ENCODE results near the gene CFAP100.

Gene CFAP100

GRCh38 chr3:126424751-126425150 lies 30.0 kb downstream of the CFAP100 start:
- H3K18ac ChIP-seq (ENCODE audit: low read length) = no peak overlapping the region
- H2AK5ac ChIP-seq (ENCODE audit: low read depth, low read length) = no peak overlapping the region
- no CpG with 5 or more reads among the region's 3 CpGs for WGBS, 2 donors (ENCODE audit: extremely low coverage in 2 of 2, insufficient read length in 2 of 2, insufficient replicate concordance in 1 of 2)
- H3K27ac ChIP-seq (replicated peaks; ENCODE audit: low read length) = no peak overlapping the region
- no peaks in the 10 kb centered on the region for H3K4me1 ChIP-seq (ENCODE audit: control insufficient read depth in 2 of 2, insufficient read depth in 1 of 2, low read depth in 1 of 2, low read length in 2 of 2)
- peak overlapping the region in 1 of 2 donors; percentile 30 for H3K4me3 ChIP-seq (ENCODE audit: low read length in 2 of 2)
- no peak overlapping the region for H3K4me2 ChIP-seq (ENCODE audit: insufficient read depth, low read length, poor library complexity, severe bottlenecking)
- H2BK120ac ChIP-seq (ENCODE audit: low read depth, low read length) = no peak overlapping the region
- no peak overlapping the region for H2AFZ ChIP-seq (ENCODE audit: low read length)
- H2BK15ac ChIP-seq (ENCODE audit: low read length) = no peak overlapping the region
- H4K91ac ChIP-seq (ENCODE audit: low read depth, low read length, poor library complexity) = no peak overlapping the region
- H3K4ac ChIP-seq (ENCODE audit: low read length) = no peak overlapping the region
- H2BK5ac ChIP-seq (ENCODE audit: low read length) = no peak overlapping the region
- H3K27me3 ChIP-seq (ENCODE audit: control insufficient read depth in 3 of 3, insufficient read depth in 3 of 3, low read depth in 1 of 3, low read length in 3 of 3) = no peaks in the 10 kb centered on the region
- no peak for DNase-seq (ENCODE audit: low spot score)
- no peak overlapping the region for H3K14ac ChIP-seq (ENCODE audit: low read length)
- H3K23ac ChIP-seq (ENCODE audit: low read depth, low read length, poor library complexity) = no peak overlapping the region
- H4K8ac ChIP-seq (ENCODE audit: low read depth, low read length) = no peak overlapping the region
- H3K9ac ChIP-seq (ENCODE audit: low read depth, low read length, poor library complexity) = no peak overlapping the region
- H3K36me3 ChIP-seq (replicated peaks in 1 of 2; ENCODE audit: control insufficient read depth in 2 of 2, insufficient read depth in 2 of 2, low read length in 2 of 2) = no peaks in the 10 kb centered on the region
- peaks cover 4 to 8% of the 10 kb centered on the region in 2 donors for H3K9me3 ChIP-seq (replicated peaks in 1 of 2; ENCODE audit: control insufficient read depth in 2 of 2, insufficient read depth in 1 of 2, low read depth in 1 of 2, low read length in 2 of 2)
- no peak overlapping the region for H2BK12ac ChIP-seq (ENCODE audit: low read length)
- H3K79me1 ChIP-seq (ENCODE audit: low read depth, low read length) = no peaks in the 10 kb centered on the region

- Histone ChIP-seq H3K4me1 (ENCODE audit: control insufficient read depth in 2 of 2, insufficient read depth in 1 of 2, low read depth in 1 of 2, low read length in 2 of 2) (no peaks in the 10 kb centered on the region), H3K4me3 (ENCODE audit: low read length in 2 of 2) (no peak overlapping the region), H2BK120ac (ENCODE audit: low read depth, low read length) (no peak overlapping the region), H2AK5ac (ENCODE audit: low read depth, low read length) (no peak overlapping the region), H3K9me3 (replicated peaks in 1 of 2; ENCODE audit: control insufficient read depth in 2 of 2, insufficient read depth in 1 of 2, low read depth in 1 of 2, low read length in 2 of 2) (peaks cover under 1 to 1% of the 10 kb centered on the region in 2 donors), H3K27me3 (ENCODE audit: control insufficient read depth in 3 of 3, insufficient read depth in 3 of 3, low read depth in 1 of 3, low read length in 3 of 3) (no peaks in the 10 kb centered on the region), H3K27ac (replicated peaks; ENCODE audit: low read length) (no peak overlapping the region), H3K36me3 (replicated peaks in 1 of 2; ENCODE audit: control insufficient read depth in 2 of 2, insufficient read depth in 2 of 2, low read length in 2 of 2) (no peaks in the 10 kb centered on the region), H3K23ac (ENCODE audit: low read depth, low read length, poor library complexity) (peak overlapping the region; percentile 80), H4K91ac (ENCODE audit: low read depth, low read length, poor library complexity) (no peak overlapping the region), H3K18ac (ENCODE audit: low read length) (no peak overlapping the region), H2BK15ac (ENCODE audit: low read length) (no peak overlapping the region), H3K4ac (ENCODE audit: low read length) (no peak overlapping the region), H2BK12ac (ENCODE audit: low read length) (no peak overlapping the region), H3K9ac (ENCODE audit: low read depth, low read length, poor library complexity) (no peak overlapping the region), H3K79me1 (ENCODE audit: low read depth, low read length) (no peaks in the 10 kb centered on the region), H3K14ac (ENCODE audit: low read length) (no peak overlapping the region), H3K4me2 (ENCODE audit: insufficient read depth, low read length, poor library complexity, severe bottlenecking) (no peak overlapping the region), H2BK5ac (ENCODE audit: low read length) (no peak overlapping the region), H4K8ac (ENCODE audit: low read depth, low read length) (no peak overlapping the region), H2AFZ (ENCODE audit: low read length) (no peak overlapping the region)
- no CpG with 5 or more reads among the region's 1 CpG for WGBS, 2 donors (ENCODE audit: extremely low coverage in 2 of 2, insufficient read length in 2 of 2, insufficient replicate concordance in 1 of 2)
- DNase-seq (ENCODE audit: low spot score) = no peak
These were observed 36.4 kb downstream of the CFAP100 start for GRCh38 chr3:126431103-126431534.

- H3K36me3 ChIP-seq (replicated peaks in 1 of 2; ENCODE audit: control insufficient read depth in 2 of 2, insufficient read depth in 2 of 2, low read length in 2 of 2) = peaks cover 0 to 8% of the 10 kb centered on the region in 2 donors
- H3K27ac ChIP-seq (replicated peaks; ENCODE audit: low read length) = no peak overlapping the region
- H3K23ac ChIP-seq (ENCODE audit: low read depth, low read length, poor library complexity) = no peak overlapping the region
- H3K4ac ChIP-seq (ENCODE audit: low read length) = no peak overlapping the region
- H4K8ac ChIP-seq (ENCODE audit: low read depth, low read length) = no peak overlapping the region
- H3K9ac ChIP-seq (ENCODE audit: low read depth, low read length, poor library complexity) = no peak overlapping the region
- no peak overlapping the region for H2BK15ac ChIP-seq (ENCODE audit: low read length)
- H3K14ac ChIP-seq (ENCODE audit: low read length) = no peak overlapping the region
- no peak overlapping the region for H2BK12ac ChIP-seq (ENCODE audit: low read length)
- WGBS, 2 donors (ENCODE audit: extremely low coverage in 2 of 2, insufficient read length in 2 of 2, insufficient replicate concordance in 1 of 2) = no CpG with 5 or more reads among the region's 4 CpGs
- no peak overlapping the region for H3K4me2 ChIP-seq (ENCODE audit: insufficient read depth, low read length, poor library complexity, severe bottlenecking)
- H3K18ac ChIP-seq (ENCODE audit: low read length) = no peak overlapping the region
- no peak overlapping the region for H3K4me3 ChIP-seq (ENCODE audit: low read length in 2 of 2)
- no peaks in the 10 kb centered on the region for H3K9me3 ChIP-seq (replicated peaks in 1 of 2; ENCODE audit: control insufficient read depth in 2 of 2, insufficient read depth in 1 of 2, low read depth in 1 of 2, low read length in 2 of 2)
- no peaks in the 10 kb centered on the region for H3K4me1 ChIP-seq (ENCODE audit: control insufficient read depth in 2 of 2, insufficient read depth in 1 of 2, low read depth in 1 of 2, low read length in 2 of 2)
- no peak overlapping the region for H2BK120ac ChIP-seq (ENCODE audit: low read depth, low read length)
- H3K27me3 ChIP-seq (ENCODE audit: control insufficient read depth in 3 of 3, insufficient read depth in 3 of 3, low read depth in 1 of 3, low read length in 3 of 3) = no peaks in the 10 kb centered on the region
- no peak for DNase-seq (ENCODE audit: low spot score)
- H2BK5ac ChIP-seq (ENCODE audit: low read length) = no peak overlapping the region
- no peak overlapping the region for H2AK5ac ChIP-seq (ENCODE audit: low read depth, low read length)
- H2AFZ ChIP-seq (ENCODE audit: low read length) = no peak overlapping the region
- no peak overlapping the region for H4K91ac ChIP-seq (ENCODE audit: low read depth, low read length, poor library complexity)
- H3K79me1 ChIP-seq (ENCODE audit: low read depth, low read length) = no peaks in the 10 kb centered on the region
These were observed 37.8 kb downstream of the CFAP100 start for GRCh38 chr3:126432361-126433104.

- no peak for DNase-seq (ENCODE audit: low spot score)
- Histone ChIP-seq H3K4ac (ENCODE audit: low read length) (no peak overlapping the region), H3K27ac (replicated peaks; ENCODE audit: low read length) (no peak overlapping the region), H3K9me3 (replicated peaks in 1 of 2; ENCODE audit: control insufficient read depth in 2 of 2, insufficient read depth in 1 of 2, low read depth in 1 of 2, low read length in 2 of 2) (no peaks in the 10 kb centered on the region), H3K9ac (ENCODE audit: low read depth, low read length, poor library complexity) (no peak overlapping the region), H3K23ac (ENCODE audit: low read depth, low read length, poor library complexity) (no peak overlapping the region), H4K8ac (ENCODE audit: low read depth, low read length) (no peak overlapping the region), H3K36me3 (replicated peaks in 1 of 2; ENCODE audit: control insufficient read depth in 2 of 2, insufficient read depth in 2 of 2, low read length in 2 of 2) (peaks cover 0 to 13% of the 10 kb centered on the region in 2 donors), H2BK120ac (ENCODE audit: low read depth, low read length) (no peak overlapping the region), H3K4me1 (ENCODE audit: control insufficient read depth in 2 of 2, insufficient read depth in 1 of 2, low read depth in 1 of 2, low read length in 2 of 2) (no peaks in the 10 kb centered on the region), H3K14ac (ENCODE audit: low read length) (no peak overlapping the region), H3K27me3 (ENCODE audit: control insufficient read depth in 3 of 3, insufficient read depth in 3 of 3, low read depth in 1 of 3, low read length in 3 of 3) (no peaks in the 10 kb centered on the region), H2BK12ac (ENCODE audit: low read length) (no peak overlapping the region), H4K91ac (ENCODE audit: low read depth, low read length, poor library complexity) (no peak overlapping the region), H2AK5ac (ENCODE audit: low read depth, low read length) (no peak overlapping the region), H3K4me3 (ENCODE audit: low read length in 2 of 2) (no peak overlapping the region), H3K18ac (ENCODE audit: low read length) (no peak overlapping the region), H3K79me1 (ENCODE audit: low read depth, low read length) (no peaks in the 10 kb centered on the region), H3K4me2 (ENCODE audit: insufficient read depth, low read length, poor library complexity, severe bottlenecking) (no peak overlapping the region), H2BK15ac (ENCODE audit: low read length) (no peak overlapping the region), H2AFZ (ENCODE audit: low read length) (no peak overlapping the region), H2BK5ac (ENCODE audit: low read length) (no peak overlapping the region)
- WGBS, 2 donors (ENCODE audit: extremely low coverage in 2 of 2, insufficient read length in 2 of 2, insufficient replicate concordance in 1 of 2) = no CpG with 5 or more reads among the region's 6 CpGs
These were observed 38.4 kb downstream of the CFAP100 start for GRCh38 chr3:126433105-126433430.
